Right lung (tissue), 10 donors: ENCODE data around the gene ERICH6. TPM values are rescaled to one million over a fixed set of nuclear protein-coding genes. Genes with fewer than 3 reads are reported as not detected.
A peak's percentile ranks its signal among the peaks of the same experiment; 100 is the strongest.

ENCODE experiments used
- DNase-seq, 2 donors: peaks; one replicate each; pipeline ENCODE4 v3.0.0-alpha.2; 2013
- long read RNA-seq, 8 donors: transcript quantifications; one replicate each; lab custom pipeline, GENCODE V29; 2026
- polyA plus RNA-seq, 5 donors: library from polyadenylated mRNA; unstranded; fragments of 120-200 nt; gene quantifications; one replicate each; pipeline versions ENCODE4 v1.2.1 to v1.2.3, GENCODE V29; 2013; ENCODE audit warnings: inconsistent platforms in 1 of 5, low replicate concordance in 1 of 5; ENCODE audit not compliant: insufficient read length in 5 of 5, insufficient read depth in 1 of 5

The ERICH6 gene
- 1 to 10 TPM in 1 of 5 donors, under 1 TPM in 3, not detected in 1; 0.28 to 1.2 (median 0.61) TPM for polyA plus RNA-seq
- long read RNA-seq, donor 1 = 0 reads
- long read RNA-seq, donor 2 = 0 reads
- long read RNA-seq, donor 3 = 0 reads
- long read RNA-seq, donor 4 = 0 reads
- long read RNA-seq, donor 5 = 0 reads
- long read RNA-seq, donor 6 = 0 reads
- long read RNA-seq, donor 7, partial matches to known transcripts = 0 of 7 reads
- long read RNA-seq, donor 7, other reads (novel, unspliced or antisense) = 7 of 7 reads
- long read RNA-seq, donor 8 = 0 reads

DNA sequence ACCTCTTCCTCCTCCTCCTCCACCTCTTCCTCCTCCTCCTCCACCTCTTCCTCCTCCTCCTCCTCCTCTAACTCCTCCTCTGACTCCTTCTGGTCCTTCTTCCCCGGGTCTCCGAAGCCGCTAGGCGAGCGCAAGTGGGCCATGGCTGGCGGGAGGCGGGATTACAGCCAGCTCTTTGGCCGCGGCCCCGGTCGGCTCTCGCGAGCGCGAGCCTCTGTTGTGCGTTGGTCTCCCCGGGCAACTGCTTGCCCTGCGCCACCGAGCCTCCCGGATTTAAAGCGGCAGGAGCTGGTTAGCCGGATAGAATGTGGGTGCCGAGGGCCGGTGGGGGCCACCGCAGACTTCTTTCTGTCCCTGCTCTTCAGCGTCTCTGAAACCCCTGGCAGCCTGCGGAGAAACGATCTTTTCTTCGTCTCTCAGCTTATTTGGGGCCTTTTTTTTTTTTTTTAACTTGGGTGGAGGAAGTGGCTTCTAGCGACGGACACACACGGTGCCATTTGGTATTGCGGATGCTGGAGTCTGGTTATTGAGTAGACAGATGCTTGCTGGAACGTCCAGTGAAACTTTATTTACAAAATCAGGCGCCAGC, at the start of gene ERICH6:
ERICH6 (minus strand) TSS at position 165 of the 589 bp plus-strand sequence; CDS start at position 143, 22 bp downstream.
- DNase-seq = peak; percentile 91 to 92

DNA sequence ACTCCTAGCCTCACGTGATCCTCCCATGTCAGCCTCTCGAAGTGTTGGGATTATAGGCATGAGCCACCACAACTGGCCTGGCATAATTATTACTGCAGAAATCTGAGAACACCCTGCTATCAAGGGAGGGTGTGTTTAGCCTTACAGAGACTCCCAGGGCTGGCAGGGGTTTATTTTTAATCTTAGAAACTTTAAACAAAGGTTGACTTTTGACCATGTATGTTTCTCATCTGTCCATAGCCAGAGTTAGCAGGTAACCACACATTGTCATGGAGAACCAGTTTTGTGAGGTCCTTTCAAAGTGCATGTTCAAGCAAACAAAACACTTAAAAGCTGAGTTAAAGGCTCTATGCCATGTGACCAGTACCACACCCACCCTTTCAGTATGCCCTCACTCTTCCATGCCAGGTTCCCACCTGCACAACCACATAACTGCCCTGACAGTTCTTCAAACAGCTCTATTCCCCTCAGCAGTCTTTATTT, 48.1 kb upstream of the ERICH6 start:
- peak; percentile 52 to 55 for DNase-seq

DNA sequence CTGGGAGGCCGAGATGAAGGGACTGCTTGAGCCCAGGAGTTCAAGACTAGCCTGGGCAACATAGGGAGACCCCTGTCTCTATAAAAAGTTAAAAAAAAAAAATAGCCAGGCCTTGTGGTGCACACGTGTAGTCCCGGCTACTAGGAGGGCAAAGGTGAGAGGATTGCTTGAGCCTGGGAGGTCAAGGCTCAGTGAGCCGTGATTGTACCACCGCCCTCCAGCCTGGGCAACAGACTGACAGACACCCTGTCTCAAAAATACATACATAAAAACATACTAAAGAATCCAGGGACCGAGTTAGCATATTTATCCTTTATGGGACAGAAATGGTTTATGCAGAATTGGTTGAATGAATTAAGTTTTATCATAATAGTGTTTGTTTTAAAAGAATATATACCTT, 45.5 kb upstream of the ERICH6 start:
- no peak for DNase-seq

DNA sequence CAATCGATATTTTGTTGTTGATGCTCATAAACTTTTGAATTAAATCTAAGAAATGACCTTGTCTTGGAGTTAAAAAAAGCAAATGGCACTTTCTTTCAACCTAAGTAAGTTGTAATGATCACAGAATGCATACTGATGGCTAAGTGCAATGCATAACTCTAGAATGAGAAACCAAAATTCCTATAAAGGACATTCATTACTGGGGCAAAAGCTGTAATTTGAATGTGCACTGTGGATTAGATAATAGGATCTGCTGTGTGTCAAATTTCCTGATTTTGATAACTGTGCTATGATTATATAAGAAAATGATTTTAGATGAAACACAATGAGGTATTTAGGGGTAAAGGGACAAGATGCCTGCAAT, 44.9 kb upstream of the ERICH6 start:
- DNase-seq = no peak

DNA sequence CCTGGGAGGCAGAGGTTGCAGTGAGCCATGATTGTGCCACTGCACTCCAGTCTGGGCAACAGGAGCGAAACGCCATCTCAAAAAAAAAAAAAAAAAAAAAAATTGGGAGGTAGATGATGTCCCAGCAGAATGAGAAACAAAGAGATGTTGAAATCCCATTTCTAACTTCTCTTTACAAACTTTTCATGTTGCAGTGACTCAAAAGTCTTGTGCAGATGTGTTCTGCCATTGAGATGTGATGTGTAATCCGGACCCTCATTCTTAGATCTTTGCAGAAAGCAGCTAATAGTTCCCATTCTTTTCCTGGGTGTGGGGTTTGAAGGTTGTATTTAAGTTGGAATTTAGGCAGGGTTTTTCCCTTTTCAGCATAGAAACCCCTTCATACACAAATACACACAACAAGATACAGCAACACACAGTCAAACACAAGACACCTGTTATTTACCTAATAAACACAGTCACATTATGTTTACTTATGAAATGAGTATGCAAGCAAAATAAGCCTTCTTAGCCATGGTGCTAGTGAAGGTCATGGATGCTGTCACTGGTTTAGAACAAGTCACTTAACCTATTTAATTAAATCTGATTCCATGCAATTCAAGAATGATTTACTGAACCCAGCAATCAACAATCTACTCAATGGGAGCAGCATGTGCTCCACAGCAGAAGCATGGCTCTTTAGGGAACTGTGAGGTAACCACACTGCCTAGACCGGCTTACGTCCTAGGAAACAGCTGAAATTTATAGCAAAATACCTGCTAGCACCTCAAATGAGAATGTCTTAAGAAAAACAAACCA, 44.4 kb upstream of the ERICH6 start:
- no peak for DNase-seq

DNA sequence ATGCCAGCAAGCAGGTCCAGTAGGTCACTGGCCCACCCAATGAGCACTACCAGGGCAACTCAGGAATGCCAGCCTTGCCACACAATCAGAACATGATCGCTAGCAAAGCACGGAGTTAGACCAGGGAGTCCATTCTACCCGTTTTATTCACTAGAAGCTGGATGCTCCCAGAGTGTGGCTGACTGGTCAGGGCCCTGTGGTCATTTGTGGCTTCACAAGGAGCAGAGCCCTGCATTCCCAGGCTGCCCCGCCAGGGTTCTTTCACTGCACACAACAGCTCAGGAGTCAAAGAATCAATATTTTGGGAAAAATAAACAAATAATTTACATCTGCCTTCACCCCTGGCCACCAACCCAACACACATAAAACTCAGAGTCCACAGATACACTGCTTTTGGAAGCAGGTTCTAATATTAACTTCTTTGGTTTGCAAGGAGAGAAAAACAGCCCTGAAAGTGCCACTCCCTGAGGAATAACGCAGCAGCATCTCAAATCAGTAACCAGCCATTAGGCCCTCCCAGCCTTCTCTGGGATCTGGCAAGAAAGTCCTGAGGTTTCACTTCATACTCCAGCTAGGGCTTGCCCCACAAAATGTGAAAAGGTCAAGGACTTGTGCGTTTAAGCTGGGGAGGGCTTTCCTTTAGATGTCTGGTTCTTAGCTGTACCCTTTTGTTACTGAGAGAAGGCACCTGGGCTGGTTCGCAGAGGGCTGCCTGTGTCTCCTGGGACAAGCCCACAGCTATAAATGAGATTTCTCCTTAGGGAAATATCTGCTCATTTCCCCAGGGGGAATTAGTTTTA, 43.3 kb upstream of the ERICH6 start:
- no peak for DNase-seq

DNA sequence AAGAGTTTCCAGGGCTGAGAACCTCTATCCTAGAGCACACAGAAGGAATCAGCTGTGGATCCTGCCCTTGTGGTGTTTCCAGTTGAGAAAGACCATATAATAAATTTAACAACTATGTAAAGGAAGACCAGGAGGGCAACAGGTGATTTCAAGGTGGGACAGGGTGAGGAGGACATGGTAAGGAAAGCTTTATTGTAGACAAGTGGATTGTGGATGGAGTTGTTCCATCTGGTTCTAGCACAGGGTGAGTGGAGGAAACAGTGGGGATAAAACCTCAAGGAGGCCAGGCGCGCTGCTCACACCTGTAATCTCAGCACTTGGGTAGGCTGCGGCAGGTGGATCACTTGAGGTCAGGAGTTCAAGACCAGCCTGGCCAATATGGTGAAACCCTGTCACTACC, 42.1 kb upstream of the ERICH6 start:
- no peak for DNase-seq

DNA sequence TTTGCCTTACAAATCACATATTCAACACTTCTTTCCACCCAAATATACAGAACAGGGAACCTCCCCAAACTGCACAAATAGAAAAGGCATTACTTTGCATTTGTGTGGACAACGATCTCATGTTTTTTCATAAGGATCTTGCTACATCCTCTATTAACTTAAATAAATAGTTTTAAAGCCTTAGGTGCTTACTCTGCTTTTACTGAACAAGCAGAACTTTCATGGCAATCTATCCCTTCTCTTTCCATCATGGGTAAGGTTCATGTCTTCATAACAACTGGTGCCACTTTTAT, 41.1 kb upstream of the ERICH6 start:
- no peak for DNase-seq

DNA sequence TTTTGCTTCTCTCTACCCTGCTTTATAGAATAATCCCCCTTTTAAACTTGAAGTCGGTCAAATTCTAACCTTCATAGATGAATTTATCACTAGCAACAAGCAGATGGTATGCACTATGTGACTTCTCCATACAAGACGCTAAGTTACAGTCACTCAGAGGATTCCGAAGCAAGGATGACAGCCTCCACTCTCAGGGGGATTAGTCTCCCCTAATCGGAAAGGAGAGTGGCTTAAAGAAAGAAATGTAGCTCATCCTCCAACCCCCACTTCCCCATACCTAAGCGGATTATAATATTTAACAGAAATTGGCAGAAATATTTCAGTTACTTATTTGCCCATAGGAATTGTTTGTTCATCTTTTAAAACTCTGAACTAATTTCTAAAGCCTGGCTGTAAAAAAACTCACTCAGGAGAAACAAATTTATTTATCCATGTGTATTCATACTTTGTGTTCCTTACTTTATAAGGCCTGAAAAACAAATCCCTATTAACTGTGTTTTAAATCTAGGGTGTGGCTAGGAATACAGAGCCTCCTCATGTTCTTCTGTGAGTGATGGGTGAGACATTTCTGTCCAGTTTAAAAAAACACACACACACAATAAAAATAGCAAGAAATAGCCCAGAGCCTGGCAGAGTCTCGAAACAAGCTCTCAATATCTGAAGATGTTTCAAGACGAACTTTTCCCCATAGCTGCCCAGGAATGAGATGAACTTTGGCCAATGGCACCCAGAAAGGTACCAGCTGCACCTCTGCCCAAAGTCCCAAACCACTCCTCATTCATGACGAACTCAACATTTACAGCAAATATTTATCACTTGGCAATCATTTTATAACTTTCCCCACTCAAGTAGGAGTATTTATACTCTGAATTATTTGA, 40.6 kb upstream of the ERICH6 start:
- DNase-seq = no peak

DNA sequence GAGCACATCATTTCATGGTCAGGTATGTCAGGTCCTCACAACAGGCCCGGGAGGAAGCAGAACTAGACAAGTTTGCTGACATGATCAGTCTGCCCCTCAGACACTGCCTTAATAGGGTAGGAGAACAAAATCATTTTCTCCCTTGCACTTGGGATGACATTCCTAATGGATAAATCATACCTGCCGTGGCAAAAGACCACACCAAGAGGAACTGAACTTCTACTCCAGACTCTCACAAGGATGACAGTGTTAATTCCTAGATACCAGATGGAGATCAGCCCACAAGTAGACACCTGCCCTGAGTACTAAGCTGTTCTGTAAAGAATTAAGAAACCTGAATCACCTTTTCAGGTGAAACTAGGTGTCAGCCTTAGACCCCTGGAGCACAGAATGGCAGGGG, 39.8 kb upstream of the ERICH6 start:
- no peak for DNase-seq

DNA sequence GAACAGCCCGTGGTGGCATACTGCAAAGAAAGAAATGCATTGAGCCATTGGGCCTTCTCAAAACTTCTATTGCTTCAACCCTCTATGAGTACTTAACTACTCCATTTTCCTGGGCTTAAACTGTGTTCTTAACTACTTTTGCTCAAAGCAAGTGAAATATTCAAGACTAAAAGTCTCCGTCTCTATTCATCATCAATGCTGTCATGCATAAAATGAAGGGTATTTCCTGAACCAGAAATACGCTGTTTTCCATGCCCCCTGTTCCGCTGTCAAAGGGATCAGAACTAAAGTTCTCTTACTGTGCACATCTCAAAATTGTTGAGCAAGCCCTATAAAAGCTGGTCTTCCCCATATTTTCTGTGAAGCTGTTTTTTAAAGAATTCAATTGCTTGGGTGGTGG, 39.0 kb upstream of the ERICH6 start:
- no peak for DNase-seq

DNA sequence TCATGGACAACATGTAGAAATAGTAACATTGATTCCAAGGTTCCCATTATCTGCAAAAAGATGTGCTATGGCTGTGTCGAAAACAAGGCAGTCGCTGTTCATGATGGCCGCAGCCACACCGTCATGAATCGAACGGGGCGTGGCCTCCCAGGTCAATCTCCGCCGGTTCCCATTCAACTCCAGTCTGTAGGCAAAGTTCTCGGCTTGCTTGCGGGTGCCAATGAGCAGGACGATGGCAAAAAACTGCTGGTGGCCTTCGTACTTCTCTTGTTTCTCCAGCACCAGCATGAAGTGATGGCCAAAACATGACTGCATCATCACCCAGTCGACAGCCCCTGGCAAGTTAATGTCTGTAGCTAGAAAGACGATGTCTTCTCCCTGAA, 38.4 kb upstream of the ERICH6 start:
- no peak for DNase-seq

DNA sequence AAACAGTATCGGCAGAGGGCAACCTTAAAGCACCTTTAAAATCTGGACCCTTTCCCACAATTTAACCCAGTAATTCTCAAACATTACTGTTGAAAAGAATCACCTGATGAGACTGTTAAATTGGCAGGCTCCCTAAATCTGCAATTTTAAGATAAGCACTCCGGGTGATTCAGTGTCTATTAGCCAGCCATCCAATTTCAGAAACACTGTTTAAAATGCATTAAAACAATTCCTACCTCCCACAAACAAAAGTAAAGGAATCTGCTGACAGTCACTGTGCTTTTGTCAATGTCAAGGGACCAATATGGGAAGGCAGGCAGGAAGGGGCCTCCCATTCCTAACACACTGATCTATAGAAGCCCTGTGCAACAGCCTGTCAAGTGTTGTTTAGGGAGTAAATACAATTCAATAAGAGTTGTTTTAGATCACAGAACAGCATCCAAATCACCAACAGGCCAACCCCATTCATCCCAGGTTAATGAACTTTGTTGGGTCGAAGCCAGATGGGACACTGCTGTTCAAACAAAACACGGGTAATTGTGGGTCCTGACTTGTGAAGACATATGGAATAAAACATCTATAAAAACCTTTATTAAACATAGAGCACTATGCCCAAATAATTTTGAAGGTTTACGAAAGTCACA, 37.9 kb upstream of the ERICH6 start:
- no peak for DNase-seq

DNA sequence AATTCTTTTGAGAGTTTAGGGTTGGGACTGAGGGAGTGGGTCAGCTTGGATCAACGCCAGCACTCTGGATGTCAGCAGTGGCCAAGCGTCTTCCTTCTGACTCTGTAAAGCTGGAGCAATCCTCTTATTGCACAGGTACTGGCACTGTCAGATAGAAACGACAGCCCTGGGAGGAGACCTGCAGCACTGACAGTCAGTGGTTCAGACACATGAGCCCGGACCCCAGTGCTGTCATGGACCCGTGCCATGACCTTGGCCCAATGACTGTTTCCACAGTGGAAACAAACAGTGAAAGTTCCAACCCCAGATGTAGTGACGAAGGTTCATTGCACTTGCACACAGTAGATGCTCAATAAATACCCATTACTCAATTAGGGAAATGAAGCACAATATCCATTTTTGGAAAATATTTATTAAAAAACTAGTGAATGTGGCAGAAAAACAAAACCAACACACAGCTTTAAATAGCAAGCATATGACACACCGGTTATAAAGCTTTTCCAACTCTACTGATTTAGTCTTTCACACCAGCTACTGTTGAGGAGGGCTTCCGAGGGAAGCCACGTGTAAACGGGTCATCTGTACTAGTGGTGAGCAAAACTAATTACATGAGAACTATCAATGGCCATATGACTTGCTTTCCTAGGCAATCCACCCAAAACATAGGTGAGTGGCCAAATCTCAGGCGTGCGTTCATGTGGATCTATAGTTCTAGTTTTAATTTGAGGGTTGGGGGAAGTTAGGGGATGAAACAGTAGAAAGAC, 37.2 kb upstream of the ERICH6 start:
- DNase-seq = no peak

DNA sequence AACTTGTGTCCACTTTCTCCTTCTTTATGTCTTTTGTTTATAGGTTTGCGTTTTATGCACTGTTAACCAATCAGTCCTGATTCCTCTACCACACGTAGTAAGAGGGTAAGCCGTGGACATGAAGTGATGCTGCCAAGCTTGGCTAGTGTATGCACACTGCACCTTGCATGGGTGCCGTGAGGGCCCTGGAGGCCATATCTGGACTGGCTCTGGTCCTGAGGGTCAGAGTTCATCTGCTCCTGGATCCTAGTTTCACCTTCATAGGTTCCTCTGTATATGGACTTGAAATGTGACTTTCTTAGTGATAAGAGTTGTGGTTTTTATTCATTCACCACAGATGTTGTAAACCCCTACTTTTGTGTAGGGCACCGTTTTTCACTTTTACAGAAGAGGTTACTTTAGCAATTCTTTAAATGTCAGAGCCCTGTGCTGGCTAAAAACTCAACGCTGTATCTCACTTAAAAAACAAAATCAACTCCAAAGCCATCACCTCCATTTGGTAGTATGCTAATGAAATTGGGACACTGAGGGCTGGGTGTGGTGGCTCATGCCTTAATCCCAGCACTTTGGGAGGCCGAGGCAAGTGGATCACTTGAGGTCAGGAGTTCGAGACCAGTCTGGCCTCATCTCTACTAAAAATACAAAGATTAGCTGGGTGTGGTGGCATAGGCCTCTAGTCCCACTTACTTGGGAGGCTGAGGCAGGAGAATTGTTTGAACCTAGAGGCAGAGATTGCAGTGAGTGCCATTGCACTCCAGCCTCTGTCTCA, 36.3 kb upstream of the ERICH6 start:
- no peak for DNase-seq

DNA sequence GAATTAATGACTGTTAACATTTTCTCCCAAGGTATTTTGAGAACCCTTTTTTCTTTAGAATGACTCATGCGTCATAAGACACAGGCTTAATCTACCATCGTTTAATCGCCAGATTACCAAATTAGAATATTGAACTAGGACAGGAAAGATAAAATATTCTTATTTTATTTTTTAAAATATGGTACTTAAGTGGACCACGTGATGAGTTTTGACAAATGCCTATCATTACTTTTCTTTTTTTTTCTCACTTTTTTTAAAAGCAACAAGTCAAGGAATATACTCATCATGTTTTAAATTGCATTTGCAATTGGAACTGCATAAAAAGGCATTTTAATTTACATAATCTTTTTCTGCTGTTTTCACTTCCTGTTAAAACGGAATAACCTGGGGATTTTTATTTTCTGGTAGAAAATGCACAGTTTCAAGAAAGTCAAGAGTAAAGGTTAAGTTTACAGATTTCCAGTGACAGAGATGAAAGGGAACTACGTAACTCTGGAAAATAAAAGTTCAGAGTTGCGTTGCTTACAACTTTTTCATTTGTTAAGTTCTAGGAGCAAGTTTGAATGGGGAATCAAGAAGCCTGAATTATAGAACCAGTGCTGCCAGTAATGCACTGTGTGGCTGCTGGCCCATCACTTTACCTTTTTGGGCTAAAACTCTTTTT, 35.6 kb upstream of the ERICH6 start:
- DNase-seq = no peak

DNA sequence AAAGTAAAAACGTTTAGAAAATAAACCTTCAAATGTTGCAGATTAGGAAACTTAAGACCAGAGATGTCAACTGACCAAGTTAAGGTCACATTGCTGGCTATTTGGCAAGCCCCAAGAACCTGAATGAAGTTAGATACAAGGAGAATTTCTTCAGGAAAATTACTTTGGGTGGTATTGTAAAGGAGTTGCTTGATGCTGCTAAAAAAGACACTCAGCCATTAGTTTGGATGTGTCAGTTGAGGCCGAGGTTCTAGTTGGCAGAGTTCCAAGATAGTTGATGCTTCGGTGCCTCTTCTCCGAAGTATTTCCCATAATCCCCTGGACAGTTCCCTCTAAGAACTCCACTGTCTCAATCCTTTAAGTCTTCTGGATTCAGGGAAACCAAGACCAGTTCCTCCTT, 35.0 kb upstream of the ERICH6 start:
- DNase-seq = no peak

DNA sequence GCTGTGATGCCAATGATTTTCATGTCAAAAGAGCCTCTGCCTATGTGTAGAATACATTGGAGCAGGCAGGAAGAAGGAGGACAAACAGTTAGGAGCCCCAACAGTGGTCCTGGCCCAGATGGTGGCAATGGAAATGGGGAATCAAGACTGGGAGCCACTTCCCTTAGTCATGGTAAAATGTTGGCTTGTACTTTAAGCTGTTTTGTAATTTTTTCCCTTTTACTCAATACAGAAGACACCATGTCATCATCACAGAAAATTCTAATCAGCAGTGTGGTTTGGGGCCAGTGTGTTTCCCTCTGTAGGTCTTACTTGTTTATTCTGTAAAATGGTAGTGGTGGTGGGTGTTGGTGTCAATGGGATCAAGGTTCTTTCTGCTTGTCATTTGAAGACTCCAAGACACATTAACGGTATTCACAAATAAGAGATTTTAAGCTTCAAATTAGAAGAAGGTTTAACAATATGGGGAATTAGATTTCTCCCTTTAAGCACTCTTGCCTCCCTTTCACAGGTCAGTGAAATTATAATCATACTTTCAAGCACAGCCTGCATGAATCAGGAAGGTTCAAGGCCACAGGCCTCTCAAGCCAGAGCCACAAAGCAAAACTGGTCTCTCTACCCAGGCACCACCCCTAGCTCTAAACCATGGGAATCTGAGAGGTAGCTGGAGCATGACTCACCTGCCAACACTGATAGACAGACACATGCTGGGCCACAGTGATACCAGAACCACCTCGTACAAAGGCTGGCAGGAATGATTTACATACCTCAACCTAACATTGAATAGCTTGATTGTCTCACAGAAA, 34.4 kb upstream of the ERICH6 start:
- DNase-seq = no peak
